Measurements from ENCODE around the gene HINT2.

Gene HINT2

GRCh38 chr9:35808433-35808832 is 6.4 kb downstream of the HINT2 start:
- Histone ChIP-seq H3K9me3 (ENCODE audit: control insufficient read depth, low read length) (no peaks in the 10 kb centered on the region), H3K27ac (no peak overlapping the region), H3K27me3 (ENCODE audit: control insufficient read depth, insufficient read depth, low read length) (no peaks in the 10 kb centered on the region), H3K9ac (no peak overlapping the region), H3K36me3 (ENCODE audit: control insufficient read depth, insufficient read depth, low read length) (no peaks in the 10 kb centered on the region), H3K79me2 (no peaks in the 10 kb centered on the region), H3K4me2 (ENCODE audit: low read length) (no peak overlapping the region), H3K4me1 (peaks cover 9% of the 10 kb centered on the region), H2AFZ (no peak overlapping the region), H3K4me3 (ENCODE audit: low read depth, low read length) (no peak overlapping the region)
- no peak for TF ChIP-seq CTCF (IDR thresholded peaks at IDR 0.05)

GRCh38 chr9:35806101-35806500 is 8.7 kb downstream of the HINT2 start:
- Histone ChIP-seq H3K9ac (no peak overlapping the region), H3K27ac (no peak overlapping the region), H3K4me3 (ENCODE audit: low read depth, low read length) (no peak overlapping the region), H3K9me3 (ENCODE audit: control insufficient read depth, low read length) (no peaks in the 10 kb centered on the region), H3K4me1 (no peaks in the 10 kb centered on the region), H3K79me2 (no peaks in the 10 kb centered on the region), H3K4me2 (ENCODE audit: low read length) (no peak overlapping the region), H3K27me3 (ENCODE audit: control insufficient read depth, insufficient read depth, low read length) (no peaks in the 10 kb centered on the region), H3K36me3 (ENCODE audit: control insufficient read depth, insufficient read depth, low read length) (no peaks in the 10 kb centered on the region), H2AFZ (no peak overlapping the region)
- TF ChIP-seq CTCF (IDR thresholded peaks at IDR 0.05): no peak

GRCh38 chr9:35801328-35802128 is 13.3 kb downstream of the HINT2 start:
- no peak for TF ChIP-seq CTCF (IDR thresholded peaks at IDR 0.05)
- H3K36me3 ChIP-seq (ENCODE audit: control insufficient read depth, insufficient read depth, low read length): no peaks in the 10 kb centered on the region
- no peak overlapping the region for H3K27ac ChIP-seq
- no peaks in the 10 kb centered on the region for H3K27me3 ChIP-seq (ENCODE audit: control insufficient read depth, insufficient read depth, low read length)
- no peak overlapping the region for H3K4me3 ChIP-seq (ENCODE audit: low read depth, low read length)
- H3K9me3 ChIP-seq (ENCODE audit: control insufficient read depth, low read length): no peaks in the 10 kb centered on the region
- no peaks in the 10 kb centered on the region for H3K79me2 ChIP-seq
- no peak overlapping the region for H3K9ac ChIP-seq
- no peaks in the 10 kb centered on the region for H3K4me1 ChIP-seq
- no peak overlapping the region for H2AFZ ChIP-seq
- no peak overlapping the region for H3K4me2 ChIP-seq (ENCODE audit: low read length)

- TF ChIP-seq CTCF (IDR thresholded peaks at IDR 0.05): no peak
- H2AFZ ChIP-seq: no peak overlapping the region
- no peaks in the 10 kb centered on the region for H3K27me3 ChIP-seq (ENCODE audit: control insufficient read depth, insufficient read depth, low read length)
- H3K4me3 ChIP-seq (ENCODE audit: low read depth, low read length): no peak overlapping the region
- no peaks in the 10 kb centered on the region for H3K4me1 ChIP-seq
- no peak overlapping the region for H3K9ac ChIP-seq
- H3K9me3 ChIP-seq (ENCODE audit: control insufficient read depth, low read length): no peaks in the 10 kb centered on the region
- no peaks in the 10 kb centered on the region for H3K79me2 ChIP-seq
- no peak overlapping the region for H3K4me2 ChIP-seq (ENCODE audit: low read length)
- H3K27ac ChIP-seq: no peak overlapping the region
- H3K36me3 ChIP-seq (ENCODE audit: control insufficient read depth, insufficient read depth, low read length): no peaks in the 10 kb centered on the region
These were observed 14.3 kb downstream of the HINT2 start for GRCh38 chr9:35800530-35800929.
